GM23338 (cell line): ENCODE data around the gene SLC9A3. TPM values are rescaled to one million over a fixed set of nuclear protein-coding genes. Genes with fewer than 3 reads are reported as not detected.

Experiments
- ATAC-seq: fragments of 200-7000 bp; cut with Tn5 transposase; 3 replicates; pipeline ENCODE4 v1.9.1; 2020
- DNase-seq: peaks from one replicate; pipeline ENCODE4 v3.0.0-alpha.2; 2015; ENCODE audit warnings: low spot score
- H2AFZ ChIP-seq: fragments of 200-600 bp; sonication (generic); 2 replicates; pipeline ENCODE4 v1.8.0; 2016; ENCODE audit warnings: antibody characterized with exemption, mild to moderate bottlenecking, moderate library complexity
- H3F3A ChIP-seq: fragments of 200-600 bp; sonication (generic); replicated peaks from 2 replicates; pipeline ENCODE4 v1.8.0; 2017; ENCODE audit warnings: antibody characterized with exemption, mixed run types, low read depth
- H3K27ac ChIP-seq: fragments of 200-600 bp; sonication (generic); 2 replicates; pipeline ENCODE4 v1.6.1; 2016; ENCODE audit warnings: low read depth
- H3K27me3 ChIP-seq: fragments of 200-600 bp; sonication (generic); 2 replicates; pipeline ENCODE4 v1.8.0; 2016; ENCODE audit warnings: mild to moderate bottlenecking, mixed run types, moderate library complexity; ENCODE audit not compliant: insufficient read depth
- H3K36me3 ChIP-seq: fragments of 200-600 bp; sonication (generic); 2 replicates; pipeline ENCODE4 v1.8.0; 2016; ENCODE audit warnings: mild to moderate bottlenecking; ENCODE audit not compliant: insufficient read depth
- H3K4me1 ChIP-seq: fragments of 200-600 bp; sonication (generic); 2 replicates; pipeline ENCODE4 v1.8.0; 2016; ENCODE audit warnings: mild to moderate bottlenecking, moderate library complexity; ENCODE audit not compliant: insufficient read depth
- H3K4me2 ChIP-seq: fragments of 200-600 bp; sonication (generic); 2 replicates; pipeline ENCODE4 v1.7.1; 2017; ENCODE audit warnings: mixed run types
- H3K4me3 ChIP-seq: fragments of 200-600 bp; sonication (generic); 2 replicates; pipeline ENCODE4 v1.6.1; 2016; ENCODE audit warnings: mixed run types
- H3K79me2 ChIP-seq: fragments of 200-600 bp; sonication (generic); replicated peaks from 2 replicates; pipeline ENCODE4 v1.8.0; 2017; ENCODE audit warnings: mild to moderate bottlenecking; ENCODE audit not compliant: insufficient read depth
- H3K9me2 ChIP-seq: fragments of 200-600 bp; sonication (generic); 2 replicates; pipeline ENCODE4 v1.8.0; 2017; ENCODE audit not compliant: insufficient read depth
- H4K20me1 ChIP-seq: fragments of 200-600 bp; sonication (generic); replicated peaks from 2 replicates; pipeline ENCODE4 v1.8.0; 2017; ENCODE audit warnings: mild to moderate bottlenecking; ENCODE audit not compliant: insufficient read depth
- H3K27ac Mint-ChIP-seq: 2 replicates; pipeline ENCODE4 v1.8.0; 2020; ENCODE audit warnings: inconsistent platforms, mild to moderate bottlenecking, moderate library complexity, mixed read lengths
- H3K27me3 Mint-ChIP-seq: 3 replicates; pipeline ENCODE4 v1.8.0; 2022; ENCODE audit warnings: low read depth, mild to moderate bottlenecking, moderate library complexity, mixed read lengths, inconsistent platforms; ENCODE audit not compliant: insufficient read depth, poor library complexity
- H3K36me3 Mint-ChIP-seq: 3 replicates; pipeline ENCODE4 v1.8.0; 2021; ENCODE audit warnings: low read depth, mild to moderate bottlenecking, inconsistent platforms, moderate library complexity, mixed read lengths
- H3K4me1 Mint-ChIP-seq: 3 replicates; pipeline ENCODE4 v1.8.0; 2020; ENCODE audit warnings: mild to moderate bottlenecking, inconsistent platforms, mixed read lengths
- H3K4me3 Mint-ChIP-seq: 3 replicates; pipeline ENCODE4 v1.8.0; 2021; ENCODE audit warnings: moderate library complexity, mild to moderate bottlenecking, inconsistent platforms, mixed read lengths
- H3K9me3 Mint-ChIP-seq: 3 replicates; pipeline ENCODE4 v1.8.0; 2020; ENCODE audit warnings: moderate library complexity, mild to moderate bottlenecking, inconsistent platforms, mixed read lengths
- CREB1 ChIP-seq: fragments of 250-450 bp; sonication (Bioruptor Pico); IDR thresholded peaks from 2 replicates; pipeline ENCODE4 v1.5.0; 2020; ENCODE audit warnings: low read depth, mild to moderate bottlenecking, moderate library complexity
- EZH2 ChIP-seq: fragments of 200-600 bp; sonication (generic); IDR thresholded peaks from one replicate; pipeline ENCODE4 v1.8.0; 2017; ENCODE audit warnings: antibody characterized with exemption, mild to moderate bottlenecking, low read depth; ENCODE audit not compliant: unreplicated experiment
- EZH2phosphoT487 ChIP-seq: fragments of 200-600 bp; sonication (generic); IDR thresholded peaks from one replicate; pipeline ENCODE4 v1.8.1; 2018; ENCODE audit warnings: antibody characterized with exemption; ENCODE audit not compliant: unreplicated experiment
- POLR2AphosphoS5 ChIP-seq: IDR thresholded peaks from 2 replicates; pipeline ENCODE4 v1.6.1; 2016; ENCODE audit warnings: antibody characterized with exemption, low read depth
- ZNF114 ChIP-seq: fragments of 250-450 bp; sonication (Bioruptor Pico); IDR thresholded peaks from 2 replicates; pipeline ENCODE4 v1.5.0; 2020; ENCODE audit warnings: mild to moderate bottlenecking, moderate library complexity
- ZNF331 ChIP-seq: fragments of 250-450 bp; sonication (Bioruptor Pico); IDR thresholded peaks from 2 replicates; pipeline ENCODE4 v1.5.0; 2020; ENCODE audit warnings: low read depth, mild to moderate bottlenecking, moderate library complexity
- microRNA-seq: library from miRNA; unstranded; fragments of <30 nt; microRNA quantifications from one replicate; pipeline ENCODE4, GENCODE V29; 2017
- polyA plus RNA-seq: library from polyadenylated mRNA; unstranded; fragments of >200 nt; fragmentation: Nextera tagmentation; extraction: Ambion mirVana; gene quantifications from 2 replicates; pipeline ENCODE4 v1.2.1, GENCODE V29; 2016
- small RNA-seq: library from RNA; depleted of rRNA; stranded (forward); fragments of <200 nt; gene quantifications from one replicate; pipeline ENCODE3, GENCODE V24; 2014; ENCODE audit warnings: low replicate concordance
- total RNA-seq: library from RNA; depleted of rRNA; stranded (reverse); fragments of >200 nt; shearing (Covaris generic); gene quantifications from 2 replicates; pipeline ENCODE4 v1.2.3, GENCODE V29; 2014; rRNA removed

SLC9A3 gene
- total and polyA plus RNA-seq, 2 experiments from 2014 or later: 0.39 to 3.1 TPM

DNA sequence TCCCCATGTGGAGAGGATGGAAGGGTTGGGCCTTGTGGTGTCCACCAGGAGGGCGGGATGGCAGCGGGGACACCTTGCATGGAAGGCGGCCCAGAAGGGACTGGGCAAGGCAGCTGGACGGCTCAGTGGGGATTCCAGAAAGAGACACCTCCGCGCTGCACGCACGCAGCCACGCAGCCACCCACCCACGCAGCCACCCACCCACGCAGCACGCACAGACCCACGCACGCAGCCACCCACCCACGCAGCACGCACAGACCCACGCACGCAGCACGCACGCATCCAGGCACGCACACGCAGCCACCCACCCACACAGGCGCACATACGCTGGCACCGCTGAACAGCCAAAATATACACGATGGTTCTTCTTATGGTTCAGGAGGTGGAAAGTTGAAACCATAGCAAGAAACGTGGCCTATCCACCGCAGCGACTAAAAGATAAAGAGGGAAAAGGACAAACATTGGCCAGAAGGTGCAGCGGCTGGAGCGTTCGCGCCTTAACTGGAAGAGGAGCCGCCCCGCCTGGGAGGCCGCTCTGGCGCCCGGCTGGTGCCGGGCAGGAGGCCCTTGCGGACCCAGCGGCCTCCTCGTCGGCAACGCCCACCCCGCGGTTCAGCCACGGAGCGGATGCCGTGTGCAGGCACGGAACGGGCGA lies 103.5 kb downstream of the SLC9A3 start:
- Histone ChIP-seq H3K4me2 (no peak overlapping the region), H3F3A (no peaks in the 10 kb centered on the region), H3K4me3 (no peak overlapping the region), H2AFZ (no peak overlapping the region), H3K9me2 (no peaks in the 10 kb centered on the region), H3K27me3 (no peaks in the 10 kb centered on the region), H3K27ac (no peak overlapping the region), H3K79me2 (no peaks in the 10 kb centered on the region), H3K4me1 (peaks cover 2% of the 10 kb centered on the region; the same call in 1 of the 2 replicates), H4K20me1 (no peaks in the 10 kb centered on the region), H3K36me3 (no peaks in the 10 kb centered on the region)
- no peak overlapping the region for H3K4me3 Mint-ChIP-seq
- H3K36me3 Mint-ChIP-seq: no peaks in the 10 kb centered on the region
- ATAC-seq (peak; percentile 15; the same call in 2 of the 3 replicates), DNase-seq (no peak)
- no peaks in the 10 kb centered on the region for H3K9me3 Mint-ChIP-seq
- TF ChIP-seq POLR2AphosphoS5 (no peak), EZH2phosphoT487 (no peak), CREB1 (CRISPR knock-in tag) (no peak), EZH2 (no peak), ZNF114 (CRISPR knock-in tag) (no peak), ZNF331 (CRISPR knock-in tag) (no peak)
- H3K4me1 Mint-ChIP-seq: peaks cover 6% of the 10 kb centered on the region
- H3K27ac Mint-ChIP-seq: no peak overlapping the region
- H3K27me3 Mint-ChIP-seq: peaks cover 11% of the 10 kb centered on the region

Small RNAs within 50 kb of the gene (microRNA-seq; reads per million reads assigned to microRNA genes)
- not detected for gene MIR4456

Small RNAs within 50 kb of the gene (small RNA-seq; reads per million reads assigned to genes)
- gene MIR4456: not detected

Other genes with a start within 250 kb of the SLC9A3 start
- gene AHRR, start 202.7 kb downstream of the SLC9A3 start, total RNA-seq: 0.97 and 1.8 TPM in 2 replicates
- 0.27 and 0.61 TPM in 2 replicates for gene AHRR, start 202.7 kb downstream of the SLC9A3 start, polyA plus RNA-seq
- gene EXOC3, start 81.3 kb downstream of the SLC9A3 start, total RNA-seq: 24.2 and 31.6 TPM in 2 replicates
- gene EXOC3, start 81.3 kb downstream of the SLC9A3 start, polyA plus RNA-seq: 13.4 and 13.8 TPM in 2 replicates
- 23.1 and 27.1 TPM in 2 replicates for gene CEP72, start 87.9 kb upstream of the SLC9A3 start, total RNA-seq
- gene CEP72, start 87.9 kb upstream of the SLC9A3 start, polyA plus RNA-seq: 12.5 and 15.5 TPM in 2 replicates
- 1.4 and 1.8 TPM in 2 replicates for gene TPPP, start 168.9 kb upstream of the SLC9A3 start, total RNA-seq
- 0.38 and 0.48 TPM in 2 replicates for gene TPPP, start 168.9 kb upstream of the SLC9A3 start, polyA plus RNA-seq